Sigmoid colon (tissue), 7 donors: ENCODE results near the gene SIN3B. TPM values are rescaled to one million over a fixed set of nuclear protein-coding genes. Genes with fewer than 3 reads are reported as not detected.
A peak's percentile ranks its signal among the peaks of the same experiment; 100 is the strongest.

ENCODE experiments used
- DNase-seq: peaks from one replicate; pipeline ENCODE4 v3.0.0-alpha.2; 2019
- H3K27ac ChIP-seq, 4 donors: fragments of 200-600 bp; sonication (generic); one replicate each; pipeline ENCODE4 v1.5.1; 2016 to 2019; ENCODE audit warnings: mild to moderate bottlenecking in 1 of 4
- H3K27me3 ChIP-seq, 3 donors: fragments of 200-600 bp; sonication (generic); one replicate each; pipeline ENCODE4 v1.5.1; 2019; ENCODE audit warnings: mild to moderate bottlenecking in 1 of 3
- H3K36me3 ChIP-seq, 4 donors: fragments of 200-600 bp; sonication (generic); one replicate each; pipeline ENCODE4 v1.5.1; 2016 to 2019
- H3K4me1 ChIP-seq, 4 donors: fragments of 200-600 bp; sonication (generic); one replicate each; pipeline ENCODE4 v1.5.1; 2017 to 2019
- H3K4me3 ChIP-seq, 4 donors: fragments of 200-600 bp; sonication (generic); one replicate each; pipeline ENCODE4 v1.5.1; 2017 to 2019; ENCODE audit warnings: mild to moderate bottlenecking in 2 of 4, moderate library complexity in 1 of 4
- H3K9me3 ChIP-seq, 4 donors: fragments of 200-600 bp in 3 of 4; sonication (generic) in 3 of 4; one replicate each; pipeline versions ENCODE4 v1.5.1 to v1.6.1; 2013 to 2019
- EP300 ChIP-seq, 4 donors: sonication (generic); formaldehyde crosslinking; IDR thresholded peaks; one replicate each; pipeline ENCODE4 v1.6.1; 2017; ENCODE audit warnings: antibody characterized with exemption in 4 of 4
- POLR2A ChIP-seq, 2 donors: fragments of 450-650 bp; IDR thresholded peaks; one replicate each; pipeline ENCODE4 v1.6.1; 2016; ENCODE audit warnings: antibody characterized with exemption in 2 of 2, mild to moderate bottlenecking in 2 of 2, moderate library complexity in 2 of 2
- POLR2AphosphoS5 ChIP-seq, 4 donors: sonication (generic); formaldehyde crosslinking; IDR thresholded peaks; one replicate each; pipeline ENCODE4 v1.6.1; 2017; ENCODE audit warnings: antibody characterized with exemption in 4 of 4
- WGBS, 2 donors: extraction: QIAGEN DNeasy Blood & Tissue Kit; methylation state at CpG; one replicate each; pipeline ENCODE4 v1.1.7; 2013; 5-methylcytosine and 5-hydroxymethylcytosine counted together
- intact Hi-C: fragments of 100-400 bp; cut with DNase I; formaldehyde crosslinking; loops from one replicate; pipeline ENCODE4 v1.15.1; 2023
- polyA plus RNA-seq, 3 donors: library from polyadenylated mRNA; stranded (reverse); fragments of 200-250 nt; gene quantifications; one replicate each; pipeline ENCODE4 v1.2.3, GENCODE V29; 2013
- total RNA-seq, 4 donors: library from RNA; depleted of rRNA; stranded (reverse); fragments of >200 nt; gene quantifications; one replicate each; pipeline ENCODE4 v1.1.0, GENCODE V29; 2016
- TF ChIP-seq, protein P1 (sequence below), 4 experiments: fragments of 450-650 bp in 3 of 4; fragments of 200-600 bp in 1 of 4; IDR thresholded peaks; one replicate each; pipeline ENCODE4 v1.5.1; 2016 to 2019; ENCODE audit warnings: antibody characterized with exemption in 4 of 4, mild to moderate bottlenecking in 3 of 4, moderate library complexity in 2 of 4
- donor health status: healthy with polysubstance abuse.
- donor health status: Bipolar disorder and iron deficiency.
- donor health status: healthy.

The SIN3B gene
- total and polyA plus RNA-seq, 7 donors: 5.1 to 67.3 (median 24.7) TPM

DNA sequence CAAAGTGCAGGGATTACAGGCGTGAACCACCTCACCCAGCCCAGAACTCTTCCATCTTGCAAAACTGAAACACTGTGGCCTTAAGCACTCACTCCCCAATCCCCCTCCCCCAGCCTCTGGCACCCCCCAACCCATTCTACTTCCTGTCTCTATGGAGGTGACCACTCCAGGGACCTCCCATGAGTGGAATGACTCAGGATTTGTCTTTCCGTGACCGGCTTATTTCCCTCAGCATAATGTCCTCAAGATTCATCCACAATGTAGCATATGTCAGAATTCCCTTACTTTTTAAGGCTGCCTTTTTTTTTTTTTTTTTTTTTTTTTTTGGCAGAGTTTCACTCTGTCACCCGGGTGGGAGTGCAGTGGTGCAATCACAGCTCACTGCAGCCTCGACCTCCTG, 56.0 kb downstream of the SIN3B start:
- Histone ChIP-seq H3K36me3 (peaks cover 0 to 4% (median 0%) of the 10 kb centered on the region in 4 donors), H3K27ac (no peak overlapping the region), H3K27me3 (peaks cover 0 to 33% (median 6%) of the 10 kb centered on the region in 3 donors), H3K9me3 (peaks cover 0 to 15% (median 5%) of the 10 kb centered on the region in 4 donors), H3K4me3 (no peak overlapping the region), H3K4me1 (peaks cover 0 to 8% (median 4%) of the 10 kb centered on the region in 4 donors)
- intact Hi-C loops: no loop called here
- 63 to 69% methylated on average over 5 of the region's 5 CpGs for WGBS, 2 donors
- no peak for TF ChIP-seq POLR2AphosphoS5 (IDR thresholded peaks at IDR 0.05)
- TF ChIP-seq POLR2A (IDR thresholded peaks at IDR 0.05): no peak
- no peak for TF ChIP-seq EP300 (IDR thresholded peaks at IDR 0.05)
- TF ChIP-seq, protein P1, sequence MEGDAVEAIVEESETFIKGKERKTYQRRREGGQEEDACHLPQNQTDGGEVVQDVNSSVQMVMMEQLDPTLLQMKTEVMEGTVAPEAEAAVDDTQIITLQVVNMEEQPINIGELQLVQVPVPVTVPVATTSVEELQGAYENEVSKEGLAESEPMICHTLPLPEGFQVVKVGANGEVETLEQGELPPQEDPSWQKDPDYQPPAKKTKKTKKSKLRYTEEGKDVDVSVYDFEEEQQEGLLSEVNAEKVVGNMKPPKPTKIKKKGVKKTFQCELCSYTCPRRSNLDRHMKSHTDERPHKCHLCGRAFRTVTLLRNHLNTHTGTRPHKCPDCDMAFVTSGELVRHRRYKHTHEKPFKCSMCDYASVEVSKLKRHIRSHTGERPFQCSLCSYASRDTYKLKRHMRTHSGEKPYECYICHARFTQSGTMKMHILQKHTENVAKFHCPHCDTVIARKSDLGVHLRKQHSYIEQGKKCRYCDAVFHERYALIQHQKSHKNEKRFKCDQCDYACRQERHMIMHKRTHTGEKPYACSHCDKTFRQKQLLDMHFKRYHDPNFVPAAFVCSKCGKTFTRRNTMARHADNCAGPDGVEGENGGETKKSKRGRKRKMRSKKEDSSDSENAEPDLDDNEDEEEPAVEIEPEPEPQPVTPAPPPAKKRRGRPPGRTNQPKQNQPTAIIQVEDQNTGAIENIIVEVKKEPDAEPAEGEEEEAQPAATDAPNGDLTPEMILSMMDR (IDR thresholded peaks at IDR 0.05): no peak
- DNase-seq: no peak

- Histone ChIP-seq H3K27ac (peak overlapping the region in 1 of 4 donors; percentile 62), H3K4me1 (peaks cover 0 to 8% (median 4%) of the 10 kb centered on the region in 4 donors), H3K27me3 (peaks cover 0 to 33% (median 6%) of the 10 kb centered on the region in 3 donors), H3K4me3 (no peak overlapping the region), H3K36me3 (no peaks in the 10 kb centered on the region), H3K9me3 (peaks cover 0 to 13% (median 5%) of the 10 kb centered on the region in 4 donors)
- peak; percentile 81 for DNase-seq
- intact Hi-C loops: no loop called here
- TF ChIP-seq POLR2AphosphoS5 (IDR thresholded peaks at IDR 0.05) (peak; percentile 14 to 71 (median 35)), EP300 (IDR thresholded peaks at IDR 0.05) (peak in 3 of 4 donors; percentile 29 to 61 (median 47)), POLR2A (IDR thresholded peaks at IDR 0.05) (no peak)
- TF ChIP-seq, protein P1 (IDR thresholded peaks at IDR 0.05): no peak
- WGBS, 2 donors: 44 to 76% methylated on average over 20 of the region's 20 CpGs
Measured at GRCh38 chr19:16886305-16886880, 57.2 kb downstream of the SIN3B start.

GRCh38 chr19:16887353-16888265, 58.4 kb downstream of the SIN3B start:
- H3K36me3 ChIP-seq: no peaks in the 10 kb centered on the region
- no peak for TF ChIP-seq EP300 (IDR thresholded peaks at IDR 0.05)
- TF ChIP-seq, protein P1 (IDR thresholded peaks at IDR 0.05): no peak
- no peak for TF ChIP-seq POLR2AphosphoS5 (IDR thresholded peaks at IDR 0.05)
- no peak for TF ChIP-seq POLR2A (IDR thresholded peaks at IDR 0.05)
- H3K4me3 ChIP-seq: no peak overlapping the region
- H3K27ac ChIP-seq: peak overlapping the region in 3 of 4 donors; percentile 12 to 57 (median 26)
- H3K9me3 ChIP-seq: peaks cover 0 to 5% (median under 1%) of the 10 kb centered on the region in 4 donors
- peaks cover 0 to 33% (median 6%) of the 10 kb centered on the region in 3 donors for H3K27me3 ChIP-seq
- intact Hi-C loops: no loop called here
- peaks cover 0 to 8% (median 4%) of the 10 kb centered on the region in 4 donors for H3K4me1 ChIP-seq
- WGBS, 2 donors: 65 to 67% methylated on average over 17 of the region's 17 CpGs
- no peak for DNase-seq

GRCh38 chr19:16888629-16889365, 59.6 kb downstream of the SIN3B start, which contains the start of gene F2RL3:
Gene F2RL3 (plus strand): TSS chr19:16888999. CDS start chr19:16889190, 191 bp downstream.
- peaks cover 0 to 33% (median 8%) of the 10 kb centered on the region in 3 donors for H3K27me3 ChIP-seq
- WGBS, 2 donors: 22 to 58% methylated on average over 31 of the region's 31 CpGs
- peak within 1 kb of the TSS in 1 of 4 donors; percentile 19 for H3K4me3 ChIP-seq
- H3K4me1 ChIP-seq: peaks cover 0 to 8% (median 4%) of the 10 kb centered on the region in 4 donors
- intact Hi-C loops: no loop called here
- no peaks in the 10 kb centered on the region for H3K36me3 ChIP-seq
- TF ChIP-seq POLR2AphosphoS5 (IDR thresholded peaks at IDR 0.05) (peak; percentile 47 to 73 (median 64)), POLR2A (IDR thresholded peaks at IDR 0.05) (no peak), EP300 (IDR thresholded peaks at IDR 0.05) (peak in 1 of 4 donors; percentile 52)
- no peaks in the 10 kb centered on the region for H3K9me3 ChIP-seq
- H3K27ac ChIP-seq: peak within 1 kb of the TSS in 3 of 4 donors; percentile 12 to 41 (median 26)
- DNase-seq: peak; percentile 81
